Right renal pelvis (tissue), 4 donors: ENCODE results near the gene CUX1. TPM values are rescaled to one million over a fixed set of nuclear protein-coding genes. Genes with fewer than 3 reads are reported as not detected.
"Not testable (repeated sequence)": the region's sequence is repeated elsewhere in the genome, so short reads cannot be mapped to it uniquely, and the experiment has no call there.

ENCODE experiments used
- DNase-seq, 4 donors: peaks; one replicate each; pipeline ENCODE4 v3.0.0-alpha.2; 2013; ENCODE audit warnings: low read depth in 4 of 4, low spot score in 3 of 4, missing footprints in 1 of 4
- polyA plus RNA-seq, 4 donors: library from polyadenylated mRNA; unstranded; fragments of 120-200 nt; gene quantifications; one replicate each; pipeline ENCODE4 v1.2.1, GENCODE V29; 2013; ENCODE audit not compliant: insufficient read length in 4 of 4

CUX1 gene
- polyA plus RNA-seq, 4 donors: 93.0 to 111 (median 107) TPM

- DNase-seq: no peak
These were observed 469.9 kb downstream of the CUX1 start for GRCh38 chr7:102287111-102287980.

- no peak for DNase-seq
These were observed 470.5 kb downstream of the CUX1 start for GRCh38 chr7:102287981-102288278.

GRCh38 chr7:102288285-102288930 lies 471.0 kb downstream of the CUX1 start:
- no peak for DNase-seq

GRCh38 chr7:102289057-102289456 lies 471.6 kb downstream of the CUX1 start:
- no peak for DNase-seq

- DNase-seq: no peak
These were observed 473.9 kb downstream of the CUX1 start for GRCh38 chr7:102291056-102291915.

GRCh38 chr7:102291916-102292267 lies 474.5 kb downstream of the CUX1 start:
- no peak for DNase-seq

GRCh38 chr7:102292813-102293798 lies 475.7 kb downstream of the CUX1 start:
- DNase-seq: no peak

- no peak for DNase-seq
These were observed 477.2 kb downstream of the CUX1 start for GRCh38 chr7:102294589-102294988.

- no peak for DNase-seq
These were observed 478.1 kb downstream of the CUX1 start for GRCh38 chr7:102295346-102296178.

GRCh38 chr7:102296179-102296438 lies 478.7 kb downstream of the CUX1 start:
- DNase-seq: no peak

GRCh38 chr7:102296514-102296913 lies 479.1 kb downstream of the CUX1 start:
- DNase-seq: no peak

- DNase-seq: no peak
These were observed 480.2 kb downstream of the CUX1 start for GRCh38 chr7:102297487-102298218.

- no peak for DNase-seq
These were observed 483.3 kb downstream of the CUX1 start for GRCh38 chr7:102300643-102301221.

GRCh38 chr7:102301367-102301766 lies 483.9 kb downstream of the CUX1 start:
- not testable (repeated sequence) for DNase-seq

- no peak for DNase-seq
These were observed 484.6 kb downstream of the CUX1 start for GRCh38 chr7:102302025-102302424.

GRCh38 chr7:102303669-102304422 lies 486.4 kb downstream of the CUX1 start:
- DNase-seq: no peak

- DNase-seq: no peak
These were observed 487.2 kb downstream of the CUX1 start for GRCh38 chr7:102304668-102305067.
